ENCODE results near the gene C4orf51. TPM values are rescaled to one million over a fixed set of nuclear protein-coding genes. Genes with fewer than 3 reads are reported as not detected.

Gene C4orf51
- total and polyA plus RNA-seq, 10 donors, result not detected

- Histone ChIP-seq H3K4me3 (no peak overlapping the region), H3K27ac (no peak overlapping the region), H3K9me3 (no peaks in the 10 kb centered on the region), H3K27me3 (replicated peaks in 1 of 7) (no peaks in the 10 kb centered on the region), H3K4me1 (no peaks in the 10 kb centered on the region), H3K36me3 (peaks cover 0 to 19% (median 10%) of the 10 kb centered on the region in 6 donors)
- intact Hi-C loops (cut with DNase I; ENCODE audit: low total_unique reads), result no loop called here
- no peak for DNase-seq
- no peak for TF ChIP-seq POLR2A (IDR thresholded peaks at IDR 0.05)
- TF ChIP-seq POLR2AphosphoS5 (IDR thresholded peaks at IDR 0.05), result no peak
- TF ChIP-seq CTCF (IDR thresholded peaks at IDR 0.05 in 8 of 11, conservative IDR thresholded peaks at IDR 0.05 in 3 of 11), result no peak
- 89 to 100% (median 98%) methylated on average over 2 of the region's 2 CpGs for WGBS, 5 donors
These were observed 75.9 kb downstream of the C4orf51 start for GRCh38 chr4:145755802-145756201.

- no peak overlapping the region for H3K27ac ChIP-seq
- WGBS, 5 donors, result 88 to 95% (median 92%) methylated on average over 1 of the region's 1 CpG
- H3K36me3 ChIP-seq, result peaks cover 0 to 23% (median 15%) of the 10 kb centered on the region in 6 donors
- TF ChIP-seq POLR2AphosphoS5 (IDR thresholded peaks at IDR 0.05), result no peak
- no peaks in the 10 kb centered on the region for H3K4me1 ChIP-seq
- DNase-seq, result no peak
- no peak overlapping the region for H3K4me3 ChIP-seq
- no peaks in the 10 kb centered on the region for H3K27me3 ChIP-seq (replicated peaks in 1 of 7)
- intact Hi-C loops (cut with DNase I; ENCODE audit: low total_unique reads), result no loop called here
- H3K9me3 ChIP-seq, result no peaks in the 10 kb centered on the region
These were observed 76.3 kb downstream of the C4orf51 start for GRCh38 chr4:145756244-145756643.

- H3K27ac ChIP-seq, result no peak overlapping the region
- DNase-seq, result no peak
- H3K4me1 ChIP-seq, result no peaks in the 10 kb centered on the region
- intact Hi-C loops (cut with DNase I; ENCODE audit: low total_unique reads), result no loop called here
- H3K4me3 ChIP-seq, result no peak overlapping the region
- H3K9me3 ChIP-seq, result no peaks in the 10 kb centered on the region
- TF ChIP-seq POLR2AphosphoS5 (IDR thresholded peaks at IDR 0.05) (no peak), POLR2A (IDR thresholded peaks at IDR 0.05) (no peak), CTCF (IDR thresholded peaks at IDR 0.05 in 8 of 11, conservative IDR thresholded peaks at IDR 0.05 in 3 of 11) (no peak)
- 84 to 92% (median 89%) methylated on average over 1 of the region's 1 CpG for WGBS, 5 donors
- no peaks in the 10 kb centered on the region for H3K27me3 ChIP-seq (replicated peaks in 1 of 7)
- peaks cover 0 to 33% (median 20%) of the 10 kb centered on the region in 6 donors for H3K36me3 ChIP-seq
These were observed 77.2 kb downstream of the C4orf51 start for GRCh38 chr4:145757188-145757587.

GRCh38 chr4:145760176-145760575 lies 80.2 kb downstream of the C4orf51 start:
- Histone ChIP-seq H3K27ac (no peak overlapping the region), H3K4me1 (no peaks in the 10 kb centered on the region), H3K4me3 (no peak overlapping the region), H3K27me3 (replicated peaks in 1 of 7) (no peaks in the 10 kb centered on the region), H3K9me3 (no peaks in the 10 kb centered on the region), H3K36me3 (peaks cover 0 to 62% (median 44%) of the 10 kb centered on the region in 6 donors)
- intact Hi-C loops (cut with DNase I; ENCODE audit: low total_unique reads), result no loop called here
- DNase-seq, result no peak
- TF ChIP-seq CTCF (IDR thresholded peaks at IDR 0.05 in 8 of 11, conservative IDR thresholded peaks at IDR 0.05 in 3 of 11) (no peak), POLR2A (IDR thresholded peaks at IDR 0.05) (no peak), POLR2AphosphoS5 (IDR thresholded peaks at IDR 0.05) (no peak)
- 90 to 96% (median 92%) methylated on average over 8 of the region's 8 CpGs for WGBS, 5 donors

Measured in spleen (tissue), 11 donors.